RKO (cell line): ENCODE results near the gene EMP1.
A peak's percentile ranks its signal among the peaks of the same experiment; 100 is the strongest.

ENCODE experiments used
- DNase-seq: peaks from one replicate; pipeline ENCODE4 v3.0.0-alpha.2; 2016; ENCODE audit warnings: low spot score

Gene EMP1

GRCh38 chr12:13197526-13198143, 1.1 kb downstream of the EMP1 start:
- DNase-seq: peak; percentile 35

GRCh38 chr12:13198241-13198640, 1.7 kb downstream of the EMP1 start:
- no peak for DNase-seq

- no peak for DNase-seq
Measured at GRCh38 chr12:13198876-13199275, 2.4 kb downstream of the EMP1 start.

- no peak for DNase-seq
Measured at GRCh38 chr12:13199592-13199991, 3.1 kb downstream of the EMP1 start.

GRCh38 chr12:13200841-13201240, 4.3 kb downstream of the EMP1 start:
- no peak for DNase-seq

GRCh38 chr12:13203034-13203922, 6.8 kb downstream of the EMP1 start:
- no peak for DNase-seq

GRCh38 chr12:13204428-13204827, 7.9 kb downstream of the EMP1 start:
- DNase-seq: no peak

GRCh38 chr12:13205809-13206559, 9.5 kb downstream of the EMP1 start:
- DNase-seq: peak; percentile 94

GRCh38 chr12:13206560-13206897, 10.0 kb downstream of the EMP1 start:
- DNase-seq: no peak

GRCh38 chr12:13208533-13209435, 12.3 kb downstream of the EMP1 start:
- no peak for DNase-seq

GRCh38 chr12:13209436-13210235, 13.1 kb downstream of the EMP1 start:
- DNase-seq: no peak

GRCh38 chr12:13210236-13211190, 14.0 kb downstream of the EMP1 start:
- DNase-seq: no peak

- DNase-seq: no peak
Measured at GRCh38 chr12:13211191-13211858, 14.8 kb downstream of the EMP1 start.

- peak; percentile 78 for DNase-seq
Measured at GRCh38 chr12:13211859-13212664, 15.5 kb downstream of the EMP1 start.

GRCh38 chr12:13215056-13215455, 18.5 kb downstream of the EMP1 start:
- no peak for DNase-seq

- no peak for DNase-seq
Measured at GRCh38 chr12:13218641-13219040, 22.1 kb downstream of the EMP1 start.

- no peak for DNase-seq
Measured at GRCh38 chr12:13219320-13219719, 22.8 kb downstream of the EMP1 start.

GRCh38 chr12:13220838-13221237, 24.3 kb downstream of the EMP1 start:
- DNase-seq: no peak
